ENCODE measurements around the gene AMZ1.

AMZ1 gene

GRCh38 chr7:2651336-2651735 is 36.7 kb upstream of the AMZ1 start:
- no peak for DNase-seq (ENCODE audit: low read depth in 3 of 3)

- DNase-seq (ENCODE audit: low read depth in 3 of 3), result no peak
Measured at GRCh38 chr7:2651847-2652735, 35.9 kb upstream of the AMZ1 start.

GRCh38 chr7:2652736-2653060 is 35.3 kb upstream of the AMZ1 start:
- DNase-seq (ENCODE audit: low read depth in 3 of 3), result no peak

GRCh38 chr7:2654059-2654458 is 33.9 kb upstream of the AMZ1 start:
- DNase-seq (ENCODE audit: low read depth in 3 of 3), result no peak

- no peak for DNase-seq (ENCODE audit: low read depth in 3 of 3)
Measured at GRCh38 chr7:2655870-2656614, 32.0 kb upstream of the AMZ1 start.

- no peak for DNase-seq (ENCODE audit: low read depth in 3 of 3)
Measured at GRCh38 chr7:2657208-2657607, 30.8 kb upstream of the AMZ1 start.

- no peak for DNase-seq (ENCODE audit: low read depth in 3 of 3)
Measured at GRCh38 chr7:2657920-2658671, 29.9 kb upstream of the AMZ1 start.

GRCh38 chr7:2658941-2659340 is 29.1 kb upstream of the AMZ1 start:
- no peak for DNase-seq (ENCODE audit: low read depth in 3 of 3)

- no peak for DNase-seq (ENCODE audit: low read depth in 3 of 3)
Measured at GRCh38 chr7:2659556-2660358, 28.2 kb upstream of the AMZ1 start.

- no peak for DNase-seq (ENCODE audit: low read depth in 3 of 3)
Measured at GRCh38 chr7:2660359-2661095, 27.5 kb upstream of the AMZ1 start.

- DNase-seq (ENCODE audit: low read depth in 3 of 3), result no peak
Measured at GRCh38 chr7:2661096-2661449, 26.9 kb upstream of the AMZ1 start.

GRCh38 chr7:2661602-2662272 is 26.3 kb upstream of the AMZ1 start:
- no peak for DNase-seq (ENCODE audit: low read depth in 3 of 3)

GRCh38 chr7:2662273-2663120 is 25.5 kb upstream of the AMZ1 start:
- no peak for DNase-seq (ENCODE audit: low read depth in 3 of 3)

GRCh38 chr7:2663121-2663886 is 24.7 kb upstream of the AMZ1 start:
- no peak for DNase-seq (ENCODE audit: low read depth in 3 of 3)

- DNase-seq (ENCODE audit: low read depth in 3 of 3), result no peak
Measured at GRCh38 chr7:2663960-2664359, 24.0 kb upstream of the AMZ1 start.

- DNase-seq (ENCODE audit: low read depth in 3 of 3), result no peak
Measured at GRCh38 chr7:2665359-2665791, 22.6 kb upstream of the AMZ1 start.

GRCh38 chr7:2666155-2666554 is 21.8 kb upstream of the AMZ1 start:
- no peak for DNase-seq (ENCODE audit: low read depth in 3 of 3)

- DNase-seq (ENCODE audit: low read depth in 3 of 3), result no peak
Measured at GRCh38 chr7:2666588-2667250, 21.3 kb upstream of the AMZ1 start.

All from stimulated activated CD4-positive, alpha-beta T cell treated with anti-CD3 and anti-CD28 coated beads, TNF-alpha, amount 100 ng/mL, for 48 hours (primary cell).